Activated CD4-positive, alpha-beta T cell treated with anti-CD3 and anti-CD28 coated beads, Interleukin-10, Interleukin-2, amounts not matched to agents 100 ng/mL and 50 ng/mL, durations not matched to agents 16 hours and 8 hours (primary cell): Measurements from ENCODE around the gene GJC2.

ENCODE experiments used
- DNase-seq: peaks from one replicate; pipeline ENCODE4 v3.0.0-alpha.2; 2020

GJC2 gene

DNA sequence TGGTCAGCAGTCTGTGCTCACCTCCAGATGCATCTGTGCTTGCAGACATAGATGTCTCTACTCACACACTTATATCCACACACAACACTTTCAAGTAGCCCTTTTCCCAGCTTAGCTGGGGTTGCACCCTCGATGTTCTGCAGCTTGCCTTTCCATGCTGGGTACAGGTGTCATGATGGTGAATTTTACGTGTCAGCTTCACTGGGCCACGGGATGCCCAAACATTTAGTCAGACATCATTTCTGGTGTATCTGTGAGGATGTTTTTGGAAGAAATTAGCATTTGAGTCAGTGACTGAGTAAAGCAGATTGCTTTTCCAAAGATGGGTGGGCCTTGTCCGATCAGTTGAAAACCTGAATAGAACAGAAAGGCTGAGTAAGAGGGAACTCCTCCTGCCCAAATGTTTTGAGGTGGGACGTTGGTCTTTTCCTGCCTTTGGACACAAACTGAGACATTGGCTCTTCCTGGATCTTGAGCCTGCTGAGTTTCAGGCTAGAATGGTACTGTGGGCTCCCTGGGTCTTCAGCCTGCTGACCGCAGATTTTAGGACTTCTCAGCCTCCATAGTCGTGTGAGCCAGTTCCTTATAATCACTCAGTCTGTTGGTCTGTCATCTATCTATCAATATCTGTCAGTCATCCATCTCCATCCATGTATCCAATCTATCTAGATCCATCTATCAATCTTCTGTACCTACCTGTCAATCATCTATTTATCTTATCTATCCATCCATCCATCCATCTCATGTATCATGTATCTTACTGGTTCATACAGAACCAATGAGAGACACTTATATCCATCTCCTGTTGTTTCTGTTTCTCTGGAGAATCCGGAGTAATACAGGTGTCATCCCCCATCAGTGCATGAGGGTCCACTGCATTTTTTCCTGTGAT, 45.4 kb downstream of the GJC2 start:
- DNase-seq, result no peak

- DNase-seq, result no peak
Measured at GRCh38 chr1:228197555-228198147, 47.9 kb downstream of the GJC2 start.

- DNase-seq, result no peak
Measured at GRCh38 chr1:228198977-228199590, 49.4 kb downstream of the GJC2 start.

GRCh38 chr1:228204958-228205357, 55.2 kb downstream of the GJC2 start:
- DNase-seq, result no peak

DNA sequence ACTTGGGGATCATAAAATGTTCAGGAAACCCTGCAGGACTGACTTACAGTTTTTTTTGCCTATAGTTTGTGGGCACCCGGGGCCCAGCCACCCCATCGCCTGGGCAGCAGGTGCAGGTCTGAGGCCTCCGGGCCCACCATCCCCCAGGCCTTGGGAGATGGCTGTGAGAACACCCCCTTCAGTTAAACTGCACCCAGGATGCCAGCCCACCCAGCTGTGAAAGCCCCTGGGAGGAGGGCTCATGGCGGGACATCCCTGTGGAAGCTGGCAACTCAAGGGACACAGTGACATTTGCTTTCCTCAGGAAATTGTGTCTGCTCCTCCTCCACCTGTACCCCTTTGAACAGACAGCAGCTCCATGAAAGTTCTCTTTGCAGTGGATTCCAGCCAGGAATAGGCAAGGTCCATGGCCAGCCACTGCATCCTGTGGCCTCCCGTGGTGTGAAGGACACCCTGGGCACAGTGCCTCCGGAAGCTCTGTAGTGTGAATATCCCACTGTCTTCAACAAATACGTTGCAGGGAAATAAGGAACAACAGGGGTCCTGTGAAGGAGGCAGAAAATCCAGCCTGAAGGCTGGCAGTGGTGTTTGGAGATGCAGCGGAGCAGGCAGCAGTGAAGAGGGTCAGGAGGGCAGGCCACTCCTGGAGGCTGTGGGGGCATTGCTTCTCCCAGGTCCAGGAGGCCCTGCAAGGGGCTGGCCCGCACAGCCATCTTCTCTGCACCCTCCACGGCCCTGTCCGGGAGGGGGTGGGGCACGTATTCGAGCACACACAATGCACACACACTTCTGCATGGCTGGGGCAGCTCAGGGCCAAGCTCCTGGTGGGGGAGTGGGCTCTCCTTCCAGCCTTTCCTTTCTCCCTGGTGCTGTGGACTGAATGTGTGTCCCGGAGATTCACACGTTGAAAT, 56.1 kb downstream of the GJC2 start:
- no peak for DNase-seq

DNA sequence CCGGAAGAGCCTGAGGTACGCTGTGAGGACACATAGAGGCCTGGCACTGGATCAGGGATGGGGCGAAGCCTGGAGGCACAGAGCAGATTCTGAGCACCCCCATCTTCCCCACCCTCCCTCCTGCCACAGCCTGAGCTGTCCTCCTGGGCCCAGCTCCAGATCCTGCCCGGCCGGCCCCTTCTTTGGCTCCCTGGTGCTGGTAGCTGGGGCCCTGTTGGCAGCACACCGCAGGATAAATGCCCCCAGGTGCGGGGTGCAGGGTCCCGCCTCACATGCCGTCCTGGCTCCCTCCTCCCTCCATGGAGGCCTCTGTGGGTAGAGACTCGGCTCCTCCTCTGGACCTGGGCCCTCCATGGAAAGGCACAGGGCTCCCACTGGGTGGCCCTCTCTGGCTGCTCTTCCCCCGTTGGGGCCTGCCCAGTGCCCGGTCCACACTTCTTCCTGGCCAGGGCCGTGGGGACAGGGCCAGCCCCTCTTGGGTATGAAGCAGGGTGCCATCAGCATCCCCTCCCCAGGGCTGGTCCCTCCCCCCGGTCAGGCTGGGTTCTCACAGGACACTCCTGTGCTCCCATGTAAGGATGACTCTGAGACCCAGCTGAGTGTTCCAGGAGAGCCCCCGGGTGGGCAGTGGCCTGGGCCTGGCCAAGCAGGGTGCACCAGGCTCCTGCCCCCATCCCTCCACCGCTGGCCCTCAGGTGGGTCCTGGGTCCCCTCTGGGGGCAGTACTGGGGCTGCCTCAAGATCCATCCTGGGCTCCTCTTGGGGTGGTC, 57.0 kb downstream of the GJC2 start:
- no peak for DNase-seq

DNA sequence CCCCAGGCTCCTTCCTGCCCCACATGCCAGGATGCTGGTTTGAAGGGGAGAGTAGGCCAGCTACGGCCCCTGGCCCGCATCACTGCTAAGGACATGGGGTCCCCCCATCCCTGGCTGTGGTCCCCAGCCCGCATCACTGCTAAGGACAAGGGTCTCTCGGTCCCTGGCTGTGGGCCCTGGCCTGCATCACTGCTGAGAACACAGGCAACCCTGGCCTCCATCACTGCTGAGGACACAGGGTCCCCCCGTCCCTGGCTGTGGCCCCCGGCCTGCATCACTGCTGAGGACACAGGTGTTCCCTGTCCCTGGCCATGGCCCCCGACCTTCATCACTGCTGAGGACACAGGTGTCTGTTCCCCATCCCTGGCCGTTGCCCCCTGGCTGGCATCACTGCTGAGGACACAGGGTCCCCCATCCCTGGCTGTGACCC, 57.7 kb downstream of the GJC2 start:
- no peak for DNase-seq

DNA sequence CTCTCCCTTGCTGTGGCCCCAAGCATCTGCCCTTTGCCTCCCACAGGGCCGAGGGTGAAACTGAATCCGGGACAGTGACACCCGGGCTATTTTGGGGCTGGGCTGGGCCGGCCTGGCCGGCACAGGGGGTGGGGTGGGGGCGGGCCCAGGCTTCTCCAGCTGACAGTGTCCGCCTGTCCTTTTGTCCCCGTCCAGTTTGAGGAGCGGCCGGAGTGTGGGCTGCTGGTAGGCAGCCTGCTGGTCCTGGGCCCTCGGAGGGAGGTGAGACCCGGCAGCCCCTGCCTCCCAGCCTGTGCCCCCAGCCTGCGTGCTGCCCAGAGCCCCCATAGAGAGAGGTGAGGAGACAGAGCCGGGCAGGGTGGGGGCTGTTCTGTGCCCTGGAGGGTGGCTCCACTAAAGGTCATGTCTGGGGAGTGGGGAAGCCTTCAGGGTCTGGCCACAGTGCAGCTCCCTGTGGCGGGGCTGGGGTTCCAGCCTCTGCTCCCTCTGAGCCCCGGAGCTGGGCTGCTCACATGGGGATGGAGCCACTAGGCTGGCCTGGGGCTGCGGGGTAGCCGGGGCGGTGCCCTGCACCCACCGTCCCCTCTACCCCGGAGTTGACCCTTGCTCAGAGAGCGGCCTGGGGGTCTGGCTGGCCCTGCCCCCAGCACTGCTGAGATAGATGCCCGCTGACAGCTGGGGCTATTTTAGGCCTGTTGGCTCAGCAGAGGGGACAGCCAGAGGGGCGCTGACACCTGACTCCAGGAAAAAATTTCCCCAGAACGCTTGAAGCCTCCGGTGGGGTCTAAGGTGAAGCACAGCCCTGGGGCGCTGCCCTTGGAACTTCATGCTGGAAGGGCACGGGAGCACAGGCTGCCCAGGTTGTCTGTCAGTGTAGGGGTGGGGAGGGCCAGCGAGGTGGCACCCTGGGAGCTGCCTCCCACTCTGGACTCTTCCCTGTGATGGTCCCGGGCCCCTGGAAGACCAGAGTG, 58.4 kb downstream of the GJC2 start, which contains the start of gene OBSCN:
Gene OBSCN, plus strand, starts transcription at position 194 of the 971 bp plus-strand sequence. CDS start 3,740 bp downstream, outside the sequence.
- no peak for DNase-seq

DNA sequence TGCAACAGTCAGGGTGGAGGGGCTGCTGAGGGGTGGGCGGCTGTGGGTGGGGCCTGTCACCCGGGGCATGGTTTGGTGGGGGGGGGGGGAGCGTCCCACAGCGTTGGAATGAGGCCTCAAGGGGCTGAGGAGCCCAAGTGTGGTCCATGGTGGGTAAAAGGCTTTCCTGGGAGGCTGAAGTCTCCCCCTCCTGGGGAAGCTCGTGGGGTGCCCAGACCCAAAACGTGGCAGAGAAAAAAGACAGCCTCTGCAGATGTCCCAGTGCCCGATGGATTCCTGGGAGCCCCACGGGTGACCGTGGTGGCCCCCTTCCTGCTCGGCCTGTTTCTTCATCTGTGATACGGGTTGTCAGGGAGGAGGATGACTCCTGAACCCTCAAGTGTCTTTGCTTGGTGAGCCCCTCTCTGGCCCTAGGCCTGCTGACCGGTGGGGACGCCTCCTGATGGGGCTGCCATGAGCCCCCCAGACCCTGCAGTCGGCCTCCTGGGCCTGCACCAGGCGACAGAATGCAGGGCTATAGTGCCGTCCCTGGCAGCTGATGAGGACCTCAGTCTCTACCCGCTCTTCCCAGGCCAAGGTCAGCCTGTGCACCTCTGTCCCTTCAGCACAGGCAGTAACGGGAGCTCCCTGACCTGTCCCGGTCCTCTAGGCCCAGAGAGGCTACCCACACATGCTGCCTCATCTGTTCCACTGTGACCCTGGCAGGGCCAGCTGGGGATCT, 59.3 kb downstream of the GJC2 start:
- no peak for DNase-seq
